T-helper 2 cell (primary cell): Measurements from ENCODE around the gene SCARF2.
"Not testable (repeated sequence)": the region's sequence is repeated elsewhere in the genome, so short reads cannot be mapped to it uniquely, and the experiment has no call there.

Experiments
- DNase-seq, 5 experiments: peaks; one replicate each; pipeline versions ENCODE4 v3.0.0 to v3.0.0-alpha.2; 2012 to 2022

Gene SCARF2

GRCh38 chr22:20427104-20427944 is 10.3 kb downstream of the SCARF2 start:
- DNase-seq = no peak

- no peak for DNase-seq
Observed at GRCh38 chr22:20426259-20426615, 11.4 kb downstream of the SCARF2 start.

- DNase-seq = no peak
Observed at GRCh38 chr22:20425566-20426258, 11.9 kb downstream of the SCARF2 start.

- no peak for DNase-seq
Observed at GRCh38 chr22:20424932-20425565, 12.6 kb downstream of the SCARF2 start.

GRCh38 chr22:20424568-20424931 is 13.1 kb downstream of the SCARF2 start:
- DNase-seq = no peak

GRCh38 chr22:20423906-20424551 is 13.6 kb downstream of the SCARF2 start:
- DNase-seq = no peak

GRCh38 chr22:20423008-20423905 is 14.4 kb downstream of the SCARF2 start:
- DNase-seq = no peak

- no peak for DNase-seq
Observed at GRCh38 chr22:20422271-20423007, 15.2 kb downstream of the SCARF2 start.

- DNase-seq = no peak
Observed at GRCh38 chr22:20421507-20421874, 16.1 kb downstream of the SCARF2 start.

GRCh38 chr22:20420157-20420842 is 17.3 kb downstream of the SCARF2 start:
- no peak for DNase-seq

- no peak for DNase-seq
Observed at GRCh38 chr22:20419664-20419951, 18.0 kb downstream of the SCARF2 start.

- DNase-seq = peak; percentile 44 to 72 (median 57)
Observed at GRCh38 chr22:20418211-20418788, 19.3 kb downstream of the SCARF2 start.

- DNase-seq = not testable (repeated sequence)
Observed at GRCh38 chr22:20415699-20416098, 21.9 kb downstream of the SCARF2 start.

GRCh38 chr22:20415241-20415640 is 22.4 kb downstream of the SCARF2 start:
- not testable (repeated sequence) for DNase-seq

- DNase-seq = no peak
Observed at GRCh38 chr22:20414450-20414849, 23.2 kb downstream of the SCARF2 start.

GRCh38 chr22:20414059-20414440 is 23.6 kb downstream of the SCARF2 start:
- no peak for DNase-seq

GRCh38 chr22:20413217-20414058 is 24.2 kb downstream of the SCARF2 start:
- DNase-seq = no peak

- no peak for DNase-seq
Observed at GRCh38 chr22:20412474-20413216, 25.0 kb downstream of the SCARF2 start.

GRCh38 chr22:20409385-20409784 is 28.2 kb downstream of the SCARF2 start:
- not testable (repeated sequence) for DNase-seq
